NCI-H345 treated with DMSO at 0.1 percent for 48 hours (cell line): ENCODE results near the gene C9orf78.

ENCODE experiments used
- DNase-seq: peaks from one replicate; lab custom pipeline; 2025; ENCODE audit not compliant: unreplicated experiment; lab: John Stamatoyannopoulos, UW

Gene C9orf78

GRCh38 chr9:129835128-129835859 is at the start of gene C9orf78, which contains the start of gene USP20:
Gene C9orf78 (minus strand): TSS chr9:129835275. CDS start chr9:129835221, 54 bp downstream.
Gene USP20 (plus strand): TSS chr9:129835458. CDS start chr9:129852556, 17,098 bp downstream.
- peak; percentile 94 for DNase-seq

GRCh38 chr9:129884220-129885017 is 49.3 kb upstream of the C9orf78 start:
- DNase-seq: peak; percentile 83

GRCh38 chr9:129881547-129882324 is 46.7 kb upstream of the C9orf78 start:
- DNase-seq: no peak

GRCh38 chr9:129880654-129881546 is 45.8 kb upstream of the C9orf78 start:
- no peak for DNase-seq

- DNase-seq: no peak
These were observed 45.0 kb upstream of the C9orf78 start for GRCh38 chr9:129879991-129880653.

- no peak for DNase-seq
These were observed 44.1 kb upstream of the C9orf78 start for GRCh38 chr9:129879103-129879699.

GRCh38 chr9:129878291-129878690 is 43.2 kb upstream of the C9orf78 start:
- no peak for DNase-seq

- no peak for DNase-seq
These were observed 41.7 kb upstream of the C9orf78 start for GRCh38 chr9:129876815-129877214.

GRCh38 chr9:129875687-129876395 is 40.8 kb upstream of the C9orf78 start:
- DNase-seq: no peak

GRCh38 chr9:129875181-129875611 is 40.1 kb upstream of the C9orf78 start:
- no peak for DNase-seq

GRCh38 chr9:129874261-129875101 is 39.4 kb upstream of the C9orf78 start:
- no peak for DNase-seq

GRCh38 chr9:129873563-129874190 is 38.6 kb upstream of the C9orf78 start:
- no peak for DNase-seq

- no peak for DNase-seq
These were observed 36.0 kb upstream of the C9orf78 start for GRCh38 chr9:129871046-129871445.

GRCh38 chr9:129869585-129870501 is 34.8 kb upstream of the C9orf78 start:
- DNase-seq: no peak

- no peak for DNase-seq
These were observed 33.9 kb upstream of the C9orf78 start for GRCh38 chr9:129868872-129869486.
